Glutamatergic neuron (in vitro differentiated cells): ENCODE data around the gene ARMCX5. TPM values are rescaled to one million over a fixed set of nuclear protein-coding genes. Genes with fewer than 3 reads are reported as not detected.

Experiments used
- DNase-seq: peaks from one replicate; pipeline ENCODE4 v3.0.0; 2022
- H3K27ac Mint-ChIP-seq: one replicate; pipeline ENCODE4 v1.8.0; 2020; ENCODE audit warnings: mild to moderate bottlenecking, mixed read lengths, inconsistent platforms; ENCODE audit not compliant: unreplicated experiment
- H3K27me3 Mint-ChIP-seq: one replicate; pipeline ENCODE4 v1.8.0; 2020; ENCODE audit warnings: mild to moderate bottlenecking, moderate library complexity, mixed read lengths, inconsistent platforms; ENCODE audit not compliant: unreplicated experiment
- H3K36me3 Mint-ChIP-seq: one replicate; pipeline ENCODE4 v1.8.0; 2020; ENCODE audit warnings: mild to moderate bottlenecking, mixed read lengths, inconsistent platforms; ENCODE audit not compliant: unreplicated experiment
- H3K4me1 Mint-ChIP-seq: one replicate; pipeline ENCODE4 v1.8.0; 2020; ENCODE audit warnings: mild to moderate bottlenecking, low read depth, mixed read lengths, inconsistent platforms; ENCODE audit not compliant: unreplicated experiment
- H3K4me3 Mint-ChIP-seq: one replicate; pipeline ENCODE4 v1.8.0; 2020; ENCODE audit warnings: mild to moderate bottlenecking, mixed read lengths, inconsistent platforms; ENCODE audit not compliant: unreplicated experiment
- H3K9me3 Mint-ChIP-seq: one replicate; pipeline ENCODE4 v1.8.0; 2020; ENCODE audit warnings: mild to moderate bottlenecking, moderate library complexity, mixed read lengths, inconsistent platforms; ENCODE audit not compliant: unreplicated experiment
- CTCF ChIP-seq: fragments of 200-600 bp; sonication (generic); IDR thresholded peaks from one replicate; pipeline ENCODE4 v1.5.0; 2021; ENCODE audit not compliant: partially characterized antibody, unreplicated experiment
- long read RNA-seq: library from polyadenylated mRNA; unstranded; transcript quantifications from one replicate; pipeline ENCODE4 v2.0.0, GENCODE V29; 2020; ENCODE audit not compliant: unreplicated experiment
- total RNA-seq: library from RNA; stranded (reverse); fragmentation: NEBNext Ultra II Directional; extraction: Animal tissue kit (Norgen Biotek cat#: 25700); gene quantifications from one replicate; pipeline ENCODE4 v1.2.1, GENCODE V29; 2021; ENCODE audit not compliant: unreplicated experiment

Gene ARMCX5
- total RNA-seq: 16.2 TPM
- long read RNA-seq, transcript ARMCX5-205 (3 exons, 822 nt): major isoform, 5 of 8 reads
- long read RNA-seq, partial matches to known transcripts: 0 of 8 reads
- long read RNA-seq, other reads (novel, unspliced or antisense): 3 of 8 reads

GRCh38 chrX:102599084-102599950, at the start of gene ARMCX5:
Gene ARMCX5 (plus strand): TSS chrX:102599515. CDS start chrX:102602142, 2,627 bp downstream.
- peak within 1 kb of the TSS; percentile 97 for H3K4me3 Mint-ChIP-seq
- no peak for TF ChIP-seq CTCF
- peaks cover 5% of the 10 kb centered on the region for H3K36me3 Mint-ChIP-seq
- peaks cover 9% of the 10 kb centered on the region for H3K4me1 Mint-ChIP-seq
- H3K27ac Mint-ChIP-seq: peak within 1 kb of the TSS; percentile 98
- peaks cover 7% of the 10 kb centered on the region for H3K9me3 Mint-ChIP-seq
- DNase-seq: peak; percentile 61
- H3K27me3 Mint-ChIP-seq: no peaks in the 10 kb centered on the region

- no peak overlapping the region for H3K27ac Mint-ChIP-seq
Observed at GRCh38 chrX:102558607-102559006, 40.7 kb upstream of the ARMCX5 start.

GRCh38 chrX:102560423-102561068, 38.8 kb upstream of the ARMCX5 start:
- Mint-ChIP-seq H3K27me3 (no peaks in the 10 kb centered on the region), H3K36me3 (no peaks in the 10 kb centered on the region), H3K27ac (no peak overlapping the region), H3K9me3 (no peaks in the 10 kb centered on the region), H3K4me3 (no peak overlapping the region), H3K4me1 (no peaks in the 10 kb centered on the region)
- no peak for DNase-seq
- no peak for TF ChIP-seq CTCF

More at GRCh38 chrX:102558607-102559006, 40.7 kb upstream of the ARMCX5 start:
- Mint-ChIP-seq H3K4me3 (no peak overlapping the region), H3K27me3 (no peaks in the 10 kb centered on the region), H3K9me3 (no peaks in the 10 kb centered on the region), H3K36me3 (no peaks in the 10 kb centered on the region), H3K4me1 (no peaks in the 10 kb centered on the region)
- no peak for TF ChIP-seq CTCF
- DNase-seq: no peak

GRCh38 chrX:102580891-102581290, 18.4 kb upstream of the ARMCX5 start:
- no peaks in the 10 kb centered on the region for H3K4me1 Mint-ChIP-seq
- no peak overlapping the region for H3K4me3 Mint-ChIP-seq

More at GRCh38 chrX:102580891-102581290, 18.4 kb upstream of the ARMCX5 start:
- H3K27me3 Mint-ChIP-seq: no peaks in the 10 kb centered on the region
- TF ChIP-seq CTCF: no peak
- H3K27ac Mint-ChIP-seq: no peak overlapping the region
- no peaks in the 10 kb centered on the region for H3K9me3 Mint-ChIP-seq
- no peaks in the 10 kb centered on the region for H3K36me3 Mint-ChIP-seq
- no peak for DNase-seq
